ENCODE measurements around the gene OGFOD3.

GRCh38 chr17:82365606-82366295 is 52.6 kb downstream of the OGFOD3 start:
- TF ChIP-seq EZH2 (IDR thresholded peaks at IDR 0.05; ENCODE audit: insufficient read depth, poor library complexity, severe bottlenecking) (no peak), EZH2phosphoT487 (IDR thresholded peaks at IDR 0.05; ENCODE audit: insufficient read depth, low read depth) (no peak)

Measured in GM23248 (cell line).